ENCODE results near the gene SP140L.
"Not testable (repeated sequence)": the region's sequence is repeated elsewhere in the genome, so short reads cannot be mapped to it uniquely, and the experiment has no call there.

The SP140L gene

GRCh38 chr2:230400041-230400440 lies 73.0 kb downstream of the SP140L start:
- Histone ChIP-seq H3K9me3 (peaks cover 0 to 6% (median 0%) of the 10 kb centered on the region in 3 donors), H3K4me1 (no peaks in the 10 kb centered on the region), H3K27me3 (no peaks in the 10 kb centered on the region), H3K36me3 (peaks cover 15 to 61% (median 41%) of the 10 kb centered on the region in 3 donors), H3K4me3 (no peak overlapping the region), H3K27ac (no peak overlapping the region)
- TF ChIP-seq CTCF (IDR thresholded peaks at IDR 0.05): no peak
- intact Hi-C loops (cut with DNase I; ENCODE audit: low total_unique reads): no loop called here
- no peak for DNase-seq

DNA sequence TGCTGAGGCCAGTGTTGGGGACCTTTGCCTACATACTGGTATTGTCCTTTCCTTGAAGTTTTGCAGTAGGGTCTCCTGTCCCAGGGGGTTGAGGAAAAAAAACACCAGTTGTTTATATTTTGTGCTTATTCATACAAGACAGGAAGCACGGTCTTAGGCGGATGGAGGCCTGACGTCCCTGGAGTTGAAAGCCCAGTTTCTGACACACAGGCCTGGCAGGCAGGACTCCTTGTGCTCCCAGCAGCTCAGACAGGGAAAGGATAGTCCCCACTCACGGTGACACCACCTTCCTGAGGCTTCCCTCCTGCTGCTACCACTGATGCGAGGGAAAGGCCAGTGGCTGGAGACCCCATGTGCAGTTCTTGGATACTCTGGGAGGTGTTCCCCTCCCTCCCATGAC lies 73.5 kb downstream of the SP140L start:
- intact Hi-C loops (cut with DNase I; ENCODE audit: low total_unique reads): no loop called here
- Histone ChIP-seq H3K27ac (no peak overlapping the region), H3K4me3 (no peak overlapping the region), H3K9me3 (peaks cover 0 to 6% (median 0%) of the 10 kb centered on the region in 3 donors), H3K4me1 (no peaks in the 10 kb centered on the region), H3K27me3 (no peaks in the 10 kb centered on the region), H3K36me3 (peaks cover 14 to 57% (median 37%) of the 10 kb centered on the region in 3 donors)
- DNase-seq: no peak
- no peak for TF ChIP-seq CTCF (IDR thresholded peaks at IDR 0.05)

GRCh38 chr2:230401026-230401425 lies 74.0 kb downstream of the SP140L start:
- peaks cover 12 to 51% (median 33%) of the 10 kb centered on the region in 3 donors for H3K36me3 ChIP-seq
- H3K27me3 ChIP-seq; H3K4me1 ChIP-seq; H3K4me3 ChIP-seq; DNase-seq; intact Hi-C loops (cut with DNase I; ENCODE audit: low total_unique reads); H3K27ac ChIP-seq; H3K9me3 ChIP-seq: not testable (repeated sequence)

DNA sequence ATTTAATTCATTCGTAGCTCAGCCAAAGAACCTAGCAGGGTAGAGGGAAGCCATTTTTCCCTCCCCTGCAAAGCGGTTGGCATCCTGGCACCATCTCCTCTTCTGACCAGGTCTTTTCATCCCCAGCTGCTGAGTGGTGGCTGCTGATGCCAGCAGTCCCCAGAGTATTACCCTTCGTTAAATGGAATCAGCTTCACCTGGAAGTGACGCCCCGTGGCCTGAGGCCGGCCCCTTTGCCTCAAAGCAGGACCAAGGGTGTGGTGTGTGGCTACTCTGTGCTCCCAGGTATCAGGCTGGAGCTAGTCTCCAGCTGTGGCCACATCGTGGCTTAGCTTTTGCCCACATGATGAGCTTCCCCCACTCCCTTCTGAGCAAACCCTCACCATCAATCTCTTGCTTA lies 76.8 kb downstream of the SP140L start:
- DNase-seq: no peak
- no peak for TF ChIP-seq CTCF (IDR thresholded peaks at IDR 0.05)
- H3K27ac ChIP-seq: no peak overlapping the region

DNA sequence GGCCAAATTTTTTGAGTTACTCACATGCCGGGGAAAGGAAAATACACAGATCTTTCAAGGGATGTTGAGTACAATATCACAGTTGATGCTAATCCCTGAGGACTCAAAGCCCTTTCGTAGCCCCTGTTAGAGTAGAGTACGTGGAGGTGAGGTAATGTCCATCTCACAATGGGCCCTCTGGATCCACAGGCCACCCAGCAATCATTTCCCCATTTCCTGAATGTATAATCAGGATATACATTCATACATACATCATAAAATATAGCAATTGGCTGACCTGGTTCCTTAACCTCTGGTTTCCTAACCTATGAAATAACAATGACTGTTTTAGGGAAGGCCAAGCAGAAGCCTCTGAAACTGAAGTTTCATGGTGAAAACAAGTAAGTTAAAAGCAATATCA lies 78.8 kb downstream of the SP140L start:
- no peak overlapping the region for H3K4me3 ChIP-seq
- intact Hi-C loops (cut with DNase I; ENCODE audit: low total_unique reads): no loop called here
- no peak for TF ChIP-seq CTCF (IDR thresholded peaks at IDR 0.05)
- peaks cover 0 to 19% (median 8%) of the 10 kb centered on the region in 4 donors for H3K4me1 ChIP-seq
- H3K9me3 ChIP-seq: no peaks in the 10 kb centered on the region
- H3K27me3 ChIP-seq: no peaks in the 10 kb centered on the region
- peaks cover 0 to 15% (median 12%) of the 10 kb centered on the region in 3 donors for H3K36me3 ChIP-seq
- no peak overlapping the region for H3K27ac ChIP-seq
- DNase-seq: no peak

More for the DNA sequence above, 76.8 kb downstream of the SP140L start:
- peaks cover 0 to 11% (median 2%) of the 10 kb centered on the region in 4 donors for H3K4me1 ChIP-seq
- peaks cover 9 to 35% (median 26%) of the 10 kb centered on the region in 3 donors for H3K36me3 ChIP-seq
- H3K27me3 ChIP-seq: no peaks in the 10 kb centered on the region
- no peaks in the 10 kb centered on the region for H3K9me3 ChIP-seq
- H3K4me3 ChIP-seq: no peak overlapping the region
- intact Hi-C loops (cut with DNase I; ENCODE audit: low total_unique reads): no loop called here

DNA sequence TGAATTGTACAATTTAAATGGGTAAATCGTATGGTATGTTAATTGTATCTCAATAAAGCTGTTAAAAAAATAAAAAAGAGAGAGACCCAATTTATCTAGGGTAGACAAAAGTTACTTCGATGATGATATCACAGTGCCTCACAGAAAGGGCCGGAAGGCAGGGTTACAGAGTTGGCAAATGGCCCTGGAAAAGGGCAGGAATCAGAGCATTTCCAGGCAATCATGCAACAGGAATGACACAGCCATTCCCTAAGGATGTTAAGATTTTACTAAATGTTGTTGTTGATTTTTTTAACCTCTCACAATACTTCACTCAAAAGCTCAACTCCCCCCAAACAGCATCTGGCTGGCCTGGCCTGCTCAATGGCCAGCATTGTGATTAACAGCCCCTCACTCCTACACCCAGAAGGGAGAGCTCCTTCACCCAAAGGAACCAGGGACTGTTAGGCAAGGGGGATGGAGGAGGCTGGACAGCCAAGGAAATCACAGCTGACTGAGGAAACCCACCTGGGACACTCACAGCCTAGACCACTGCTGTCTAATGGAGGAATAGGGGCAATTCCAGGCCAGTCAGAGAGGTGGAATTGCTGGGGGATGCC lies 81.3 kb downstream of the SP140L start:
- Histone ChIP-seq H3K4me3 (no peak overlapping the region), H3K4me1 (peaks cover 0 to 33% (median 17%) of the 10 kb centered on the region in 4 donors), H3K36me3 (peaks cover 0 to 6% (median 5%) of the 10 kb centered on the region in 3 donors), H3K27ac (peak overlapping the region; percentile 49 to 56), H3K9me3 (no peaks in the 10 kb centered on the region), H3K27me3 (no peaks in the 10 kb centered on the region)
- peak in 1 of 2 donors; percentile 73 for DNase-seq
- intact Hi-C loops (cut with DNase I; ENCODE audit: low total_unique reads): no loop called here
- TF ChIP-seq CTCF (IDR thresholded peaks at IDR 0.05): no peak

DNA sequence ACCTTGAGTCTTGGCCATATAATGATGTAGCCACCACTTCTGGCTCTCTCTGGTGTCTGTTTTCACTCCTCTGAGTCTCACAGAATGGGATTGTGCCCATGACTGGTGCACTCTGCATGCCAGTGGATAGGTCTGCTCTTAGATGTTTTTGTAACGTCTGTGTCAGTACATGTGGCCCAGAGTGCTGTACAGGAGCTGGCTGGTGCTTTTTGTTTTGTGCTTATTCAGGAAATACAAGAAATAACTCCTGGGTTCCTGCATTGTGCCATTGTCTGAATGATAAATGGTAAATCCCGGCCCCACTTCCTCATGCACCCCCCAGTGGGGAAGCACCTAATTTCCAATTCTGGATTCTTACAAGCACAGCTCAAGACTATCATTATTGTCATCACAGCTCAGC lies 82.3 kb downstream of the SP140L start:
- H3K9me3 ChIP-seq; DNase-seq; H3K36me3 ChIP-seq; H3K4me3 ChIP-seq; intact Hi-C loops (cut with DNase I; ENCODE audit: low total_unique reads); H3K27me3 ChIP-seq: not testable (repeated sequence)
- Histone ChIP-seq H3K4me1 (peaks cover 0 to 33% (median 17%) of the 10 kb centered on the region in 4 donors), H3K27ac (peak overlapping the region; percentile 49 to 56)

Measured in tibial artery (tissue), 4 donors.